Measurements from ENCODE around the gene TMTC1.

Gene TMTC1

DNA sequence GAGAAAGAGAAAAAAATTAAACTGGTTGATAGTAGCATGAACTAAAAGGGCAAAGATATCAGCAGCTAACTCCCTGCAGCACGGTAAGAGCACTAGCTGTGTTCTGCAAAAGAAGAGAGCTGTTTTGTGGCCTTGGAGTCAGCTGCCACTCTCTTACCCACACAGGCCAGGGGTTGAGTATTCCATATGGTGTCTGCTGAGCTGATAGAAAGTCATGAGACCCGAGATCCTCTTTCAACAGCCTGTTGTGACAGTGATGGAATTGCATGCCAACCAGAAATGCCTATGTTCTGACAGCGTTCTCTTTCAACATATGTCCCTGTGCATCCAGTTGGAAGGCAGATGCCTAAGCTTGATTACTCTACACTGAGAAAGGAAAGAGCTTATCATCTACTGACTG is 39.9 kb downstream of the TMTC1 start:
- no peaks in the 10 kb centered on the region for H3K36me3 ChIP-seq (ENCODE audit: insufficient read depth, low read length)
- no peak overlapping the region for H2AFZ ChIP-seq (ENCODE audit: low read length)
- H3K4me2 ChIP-seq (ENCODE audit: low read length): no peak overlapping the region
- no peaks in the 10 kb centered on the region for H3K27me3 ChIP-seq (ENCODE audit: insufficient read depth, low read length)
- no peak overlapping the region for H3K4me3 ChIP-seq (ENCODE audit: low read depth, low read length, poor library complexity, severe bottlenecking)
- H3F3A ChIP-seq (ENCODE audit: insufficient read depth, low read length): no peaks in the 10 kb centered on the region
- no peaks in the 10 kb centered on the region for H3K9me2 ChIP-seq (ENCODE audit: low read depth, low read length)
- no peak overlapping the region for H3K9ac ChIP-seq (ENCODE audit: low read length)
- no peak overlapping the region for H3K27ac ChIP-seq (ENCODE audit: low read depth, low read length, poor library complexity, severe bottlenecking)
- TF ChIP-seq EZH2 (IDR thresholded peaks at IDR 0.05; ENCODE audit: borderline replicate concordance, low read length): no peak
- TF ChIP-seq, protein P1, sequence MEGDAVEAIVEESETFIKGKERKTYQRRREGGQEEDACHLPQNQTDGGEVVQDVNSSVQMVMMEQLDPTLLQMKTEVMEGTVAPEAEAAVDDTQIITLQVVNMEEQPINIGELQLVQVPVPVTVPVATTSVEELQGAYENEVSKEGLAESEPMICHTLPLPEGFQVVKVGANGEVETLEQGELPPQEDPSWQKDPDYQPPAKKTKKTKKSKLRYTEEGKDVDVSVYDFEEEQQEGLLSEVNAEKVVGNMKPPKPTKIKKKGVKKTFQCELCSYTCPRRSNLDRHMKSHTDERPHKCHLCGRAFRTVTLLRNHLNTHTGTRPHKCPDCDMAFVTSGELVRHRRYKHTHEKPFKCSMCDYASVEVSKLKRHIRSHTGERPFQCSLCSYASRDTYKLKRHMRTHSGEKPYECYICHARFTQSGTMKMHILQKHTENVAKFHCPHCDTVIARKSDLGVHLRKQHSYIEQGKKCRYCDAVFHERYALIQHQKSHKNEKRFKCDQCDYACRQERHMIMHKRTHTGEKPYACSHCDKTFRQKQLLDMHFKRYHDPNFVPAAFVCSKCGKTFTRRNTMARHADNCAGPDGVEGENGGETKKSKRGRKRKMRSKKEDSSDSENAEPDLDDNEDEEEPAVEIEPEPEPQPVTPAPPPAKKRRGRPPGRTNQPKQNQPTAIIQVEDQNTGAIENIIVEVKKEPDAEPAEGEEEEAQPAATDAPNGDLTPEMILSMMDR (IDR thresholded peaks at IDR 0.05; ENCODE audit: low read length): no peak
- H3K9me3 ChIP-seq (ENCODE audit: low read length): no peaks in the 10 kb centered on the region
- H3K4me1 ChIP-seq (ENCODE audit: insufficient read depth, low read length, severe bottlenecking): no peaks in the 10 kb centered on the region
- H3K79me2 ChIP-seq (ENCODE audit: insufficient read depth, low read length): no peaks in the 10 kb centered on the region
- no peaks in the 10 kb centered on the region for H4K20me1 ChIP-seq (ENCODE audit: insufficient read depth, low read length)

DNA sequence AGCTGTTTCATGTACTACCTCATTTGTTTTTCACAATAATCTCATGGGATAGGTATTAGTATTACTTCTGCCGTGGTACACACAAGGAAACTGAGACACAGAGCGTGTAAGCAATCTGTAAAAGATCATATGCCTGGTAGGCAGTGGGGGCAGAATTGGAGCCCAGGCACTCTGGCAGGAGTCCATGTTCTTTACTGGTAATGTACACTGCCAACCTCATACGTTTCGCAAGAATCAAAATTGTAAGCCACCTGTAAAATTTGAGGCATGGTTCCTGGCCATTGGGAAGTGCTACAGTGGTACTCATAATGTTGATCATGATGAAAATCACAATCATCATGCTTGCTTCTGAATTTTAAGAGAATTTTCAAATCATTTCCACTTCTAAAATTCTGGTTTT is 40.7 kb downstream of the TMTC1 start:
- Histone ChIP-seq H3K27ac (ENCODE audit: low read depth, low read length, poor library complexity, severe bottlenecking) (no peak overlapping the region), H3K4me2 (ENCODE audit: low read length) (no peak overlapping the region), H4K20me1 (ENCODE audit: insufficient read depth, low read length) (no peaks in the 10 kb centered on the region), H3K36me3 (ENCODE audit: insufficient read depth, low read length) (no peaks in the 10 kb centered on the region), H3K4me3 (ENCODE audit: low read depth, low read length, poor library complexity, severe bottlenecking) (no peak overlapping the region), H3K27me3 (ENCODE audit: insufficient read depth, low read length) (no peaks in the 10 kb centered on the region), H2AFZ (ENCODE audit: low read length) (no peak overlapping the region), H3K79me2 (ENCODE audit: insufficient read depth, low read length) (no peaks in the 10 kb centered on the region), H3K4me1 (ENCODE audit: insufficient read depth, low read length, severe bottlenecking) (no peaks in the 10 kb centered on the region), H3K9me3 (ENCODE audit: low read length) (no peaks in the 10 kb centered on the region), H3K9ac (ENCODE audit: low read length) (no peak overlapping the region), H3K9me2 (ENCODE audit: low read depth, low read length) (no peaks in the 10 kb centered on the region), H3F3A (ENCODE audit: insufficient read depth, low read length) (no peaks in the 10 kb centered on the region)
- no peak for TF ChIP-seq EZH2 (IDR thresholded peaks at IDR 0.05; ENCODE audit: borderline replicate concordance, low read length)
- TF ChIP-seq, protein P1 (IDR thresholded peaks at IDR 0.05; ENCODE audit: low read length): no peak

DNA sequence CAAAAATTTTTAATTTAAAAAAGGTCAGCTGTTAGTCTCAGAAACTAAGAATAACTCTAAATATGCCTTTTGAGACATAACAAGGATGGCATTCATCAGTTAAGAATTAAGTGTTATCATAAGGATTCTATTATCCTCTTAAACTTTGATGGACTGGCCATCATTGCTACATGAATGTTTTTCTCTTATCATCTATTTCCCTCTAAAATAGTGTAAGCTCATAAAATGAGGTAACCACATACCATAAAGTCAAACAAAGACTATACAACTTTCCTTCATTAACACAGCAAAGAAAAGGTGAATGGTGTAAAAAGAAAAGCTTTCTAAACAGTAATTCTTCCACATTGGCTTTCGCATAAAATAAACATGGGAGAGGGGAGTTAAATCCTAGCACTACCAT is 41.1 kb downstream of the TMTC1 start:
- Histone ChIP-seq H3K36me3 (ENCODE audit: insufficient read depth, low read length) (no peaks in the 10 kb centered on the region), H3K9me3 (ENCODE audit: low read length) (no peaks in the 10 kb centered on the region), H2AFZ (ENCODE audit: low read length) (no peak overlapping the region), H4K20me1 (ENCODE audit: insufficient read depth, low read length) (no peaks in the 10 kb centered on the region), H3K9ac (ENCODE audit: low read length) (no peak overlapping the region), H3K4me2 (ENCODE audit: low read length) (no peak overlapping the region), H3K9me2 (ENCODE audit: low read depth, low read length) (no peaks in the 10 kb centered on the region), H3K4me1 (ENCODE audit: insufficient read depth, low read length, severe bottlenecking) (no peaks in the 10 kb centered on the region), H3K27me3 (ENCODE audit: insufficient read depth, low read length) (no peaks in the 10 kb centered on the region), H3K79me2 (ENCODE audit: insufficient read depth, low read length) (no peaks in the 10 kb centered on the region), H3K4me3 (ENCODE audit: low read depth, low read length, poor library complexity, severe bottlenecking) (no peak overlapping the region), H3K27ac (ENCODE audit: low read depth, low read length, poor library complexity, severe bottlenecking) (no peak overlapping the region), H3F3A (ENCODE audit: insufficient read depth, low read length) (no peaks in the 10 kb centered on the region)
- no peak for TF ChIP-seq EZH2 (IDR thresholded peaks at IDR 0.05; ENCODE audit: borderline replicate concordance, low read length)
- TF ChIP-seq, protein P1 (IDR thresholded peaks at IDR 0.05; ENCODE audit: low read length): no peak

Measured in OCI-LY1 (cell line).